Hepatocyte (in vitro differentiated cells): ENCODE measurements around the gene AMOTL1. TPM values are rescaled to one million over a fixed set of nuclear protein-coding genes. Genes with fewer than 3 reads are reported as not detected.

Experiments used
- DNase-seq: peaks from one replicate; pipeline ENCODE4 v3.0.0-alpha.2; 2016; ENCODE audit warnings: low spot score
- H2AFZ ChIP-seq: fragments of 200-600 bp; sonication (generic); 2 replicates; pipeline ENCODE4 v1.6.0; 2016; ENCODE audit warnings: antibody characterized with exemption, mild to moderate bottlenecking
- H3K27ac ChIP-seq: fragments of 200-600 bp; sonication (generic); 2 replicates; pipeline ENCODE4 v1.5.1; 2016; ENCODE audit warnings: mild to moderate bottlenecking
- H3K27me3 ChIP-seq: fragments of 200-600 bp; sonication (generic); 2 replicates; pipeline ENCODE4 v1.6.1; 2016
- H3K36me3 ChIP-seq: fragments of 200-600 bp; sonication (generic); replicated peaks from 2 replicates; pipeline ENCODE4 v1.5.1; 2016; ENCODE audit warnings: low read depth; ENCODE audit not compliant: insufficient read depth
- H3K4me1 ChIP-seq: fragments of 200-600 bp; sonication (generic); 2 replicates; pipeline ENCODE4 v1.5.1; 2016; ENCODE audit warnings: mild to moderate bottlenecking, moderate library complexity; ENCODE audit not compliant: insufficient read depth
- H3K4me2 ChIP-seq: fragments of 200-600 bp; sonication (generic); 2 replicates; pipeline ENCODE4 v1.6.0; 2016
- H3K4me3 ChIP-seq: fragments of 200-600 bp; sonication (generic); 2 replicates; pipeline ENCODE4 v1.5.1; 2016; ENCODE audit warnings: mild to moderate bottlenecking
- H3K79me2 ChIP-seq: fragments of 200-600 bp; sonication (generic); 2 replicates; pipeline ENCODE4 v1.6.0; 2017; ENCODE audit warnings: mild to moderate bottlenecking
- H3K9me2 ChIP-seq: fragments of 200-600 bp; sonication (generic); replicated peaks from 2 replicates; pipeline ENCODE4 v1.6.0; 2017; ENCODE audit warnings: mild to moderate bottlenecking; ENCODE audit not compliant: insufficient read depth
- H3K9me3 ChIP-seq: fragments of 200-600 bp; sonication (generic); 2 replicates; pipeline ENCODE4 v1.5.1; 2016; ENCODE audit warnings: low read depth, mild to moderate bottlenecking
- H4K20me1 ChIP-seq: fragments of 200-600 bp; sonication (generic); 2 replicates; pipeline ENCODE4 v1.6.0; 2016; ENCODE audit warnings: mild to moderate bottlenecking; ENCODE audit not compliant: insufficient read depth, poor library complexity, severe bottlenecking
- CTCF ChIP-seq: fragments of 200-600 bp; sonication (generic); IDR thresholded peaks from 2 replicates; pipeline ENCODE4 v1.5.1; 2016; ENCODE audit warnings: antibody characterized with exemption, mild to moderate bottlenecking; ENCODE audit not compliant: poor library complexity
- EZH2 ChIP-seq: fragments of 200-600 bp; sonication (generic); IDR thresholded peaks from 2 replicates; pipeline ENCODE4 v1.6.1; 2016; ENCODE audit warnings: antibody characterized with exemption, mild to moderate bottlenecking, borderline replicate concordance
- EZH2phosphoT487 ChIP-seq: fragments of 200-600 bp; sonication (generic); IDR thresholded peaks from one replicate; pipeline ENCODE4 v1.6.1; 2018; ENCODE audit warnings: antibody characterized with exemption, mild to moderate bottlenecking, low read depth, moderate library complexity; ENCODE audit not compliant: unreplicated experiment, severe bottlenecking
- WGBS: methylation state at CpG from one replicate; pipeline ENCODE4 v1.1.6; 2016; ENCODE audit warnings: low lambda C conversion rate; ENCODE audit errors: missing lambda C conversion rate; 5-methylcytosine and 5-hydroxymethylcytosine counted together
- polyA plus RNA-seq: library from polyadenylated mRNA; unstranded; fragments of >200 nt; fragmentation: Nextera tagmentation; extraction: Ambion mirVana; gene quantifications from 2 replicates; pipeline ENCODE4 v1.2.1, GENCODE V29; 2016
- total RNA-seq: library from RNA; depleted of rRNA; stranded (reverse); fragments of >200 nt; gene quantifications from 2 replicates; pipeline ENCODE4 v1.2.3, GENCODE V29; 2014

AMOTL1 gene
- total and polyA plus RNA-seq, 2 experiments from 2014 or later: 23.8 to 57.7 TPM

GRCh38 chr11:94925422-94926270 is 157.5 kb downstream of the AMOTL1 start:
- H3K27me3 ChIP-seq: no peaks in the 10 kb centered on the region
- H3K4me3 ChIP-seq: no peak overlapping the region
- no peak overlapping the region for H2AFZ ChIP-seq
- no peaks in the 10 kb centered on the region for H3K9me2 ChIP-seq
- TF ChIP-seq EZH2 (no peak), EZH2phosphoT487 (no peak), CTCF (no peak)
- no peaks in the 10 kb centered on the region for H3K36me3 ChIP-seq
- H3K79me2 ChIP-seq: no peaks in the 10 kb centered on the region
- H3K27ac ChIP-seq: peak overlapping the region; percentile 54
- H3K9me3 ChIP-seq: no peaks in the 10 kb centered on the region
- H3K4me1 ChIP-seq: peaks cover 28% of the 10 kb centered on the region
- peak overlapping the region; percentile 39 for H3K4me2 ChIP-seq
- no peak for DNase-seq
- no peaks in the 10 kb centered on the region for H4K20me1 ChIP-seq
- WGBS: 46% methylated on average over 7 of the region's 7 CpGs

- no peaks in the 10 kb centered on the region for H3K27me3 ChIP-seq
- no peaks in the 10 kb centered on the region for H4K20me1 ChIP-seq
- H3K4me1 ChIP-seq: peaks cover 28% of the 10 kb centered on the region
- H3K27ac ChIP-seq: peak overlapping the region; percentile 54
- no peak overlapping the region for H3K4me3 ChIP-seq
- no peaks in the 10 kb centered on the region for H3K9me2 ChIP-seq
- no peak overlapping the region for H2AFZ ChIP-seq
- no peaks in the 10 kb centered on the region for H3K79me2 ChIP-seq
- H3K4me2 ChIP-seq: peak overlapping the region; percentile 12
- TF ChIP-seq EZH2phosphoT487: no peak
- TF ChIP-seq EZH2: no peak
- no peak for TF ChIP-seq CTCF
- no peaks in the 10 kb centered on the region for H3K36me3 ChIP-seq
- H3K9me3 ChIP-seq: no peaks in the 10 kb centered on the region
- no peak for DNase-seq
Observed at GRCh38 chr11:94926271-94926625, 158.1 kb downstream of the AMOTL1 start.

Other genes with a start within 250 kb of the AMOTL1 start
- gene FUT4, start 224.4 kb upstream of the AMOTL1 start, total RNA-seq: 12.1 and 13.9 TPM in 2 replicates
- gene FUT4, start 224.4 kb upstream of the AMOTL1 start, polyA plus RNA-seq: 5.9 and 6.5 TPM in 2 replicates
- gene PIWIL4, start 201.0 kb upstream of the AMOTL1 start, total RNA-seq: 2.4 and 3.1 TPM in 2 replicates
- 2.0 and 2.1 TPM in 2 replicates for gene PIWIL4, start 201.0 kb upstream of the AMOTL1 start, polyA plus RNA-seq
- gene CWC15, start 205.2 kb downstream of the AMOTL1 start, total RNA-seq: 57.6 and 58.6 TPM in 2 replicates
- gene CWC15, start 205.2 kb downstream of the AMOTL1 start, polyA plus RNA-seq: 58.3 and 82.6 TPM in 2 replicates
- gene KDM4D, start 205.4 kb downstream of the AMOTL1 start, total RNA-seq: 0.80 and 0.84 TPM in 2 replicates
- gene KDM4D, start 205.4 kb downstream of the AMOTL1 start, polyA plus RNA-seq: 0.46 and 1.3 TPM in 2 replicates